GM12878 (cell line): ENCODE data around the gene CCDC71L.

Experiments
- EZH2 ChIP-seq: IDR thresholded peaks from 2 replicates; pipeline ENCODE4 v1.6.1; 2012; ENCODE audit warnings: low read depth, mild to moderate bottlenecking, control low read depth, inconsistent platforms, low read length, borderline replicate concordance; ENCODE audit not compliant: control insufficient read depth
- TF ChIP-seq, protein P1 (sequence below), 3 experiments: IDR thresholded peaks in 2 of 3; conservative IDR thresholded peaks in 1 of 3; 2 replicates each; pipeline ENCODE4 v1.5.1; 2011; ENCODE audit warnings: low read depth in 3 of 3, low read length in 3 of 3, mild to moderate bottlenecking in 3 of 3, control low read depth in 2 of 3, moderate library complexity in 2 of 3, inconsistent platforms in 1 of 3, mixed read lengths in 1 of 3; ENCODE audit not compliant: control insufficient read depth in 2 of 3, insufficient read depth in 1 of 3; ENCODE audit errors: extremely low read depth in 1 of 3

DNA sequence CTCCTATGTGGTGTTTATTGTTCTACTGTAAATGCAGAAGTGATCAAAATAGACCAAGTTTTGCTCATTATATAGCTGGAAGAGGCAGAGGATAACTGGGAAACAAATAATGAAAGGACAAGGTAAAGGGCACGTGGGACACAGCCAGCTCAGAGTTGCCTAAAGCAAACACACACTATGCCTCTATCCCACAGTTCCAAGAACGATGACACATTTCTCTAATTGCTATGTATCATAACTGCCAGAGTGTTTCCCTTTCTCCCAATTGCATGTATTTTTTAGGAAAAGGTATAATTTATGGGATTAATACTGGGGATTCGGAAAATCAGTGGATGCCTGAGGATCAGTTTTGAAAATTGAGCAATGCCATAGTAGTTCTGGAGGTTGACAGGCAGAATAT lies 49.0 kb downstream of the CCDC71L start:
- no peak for TF ChIP-seq EZH2
- TF ChIP-seq, protein P1, sequence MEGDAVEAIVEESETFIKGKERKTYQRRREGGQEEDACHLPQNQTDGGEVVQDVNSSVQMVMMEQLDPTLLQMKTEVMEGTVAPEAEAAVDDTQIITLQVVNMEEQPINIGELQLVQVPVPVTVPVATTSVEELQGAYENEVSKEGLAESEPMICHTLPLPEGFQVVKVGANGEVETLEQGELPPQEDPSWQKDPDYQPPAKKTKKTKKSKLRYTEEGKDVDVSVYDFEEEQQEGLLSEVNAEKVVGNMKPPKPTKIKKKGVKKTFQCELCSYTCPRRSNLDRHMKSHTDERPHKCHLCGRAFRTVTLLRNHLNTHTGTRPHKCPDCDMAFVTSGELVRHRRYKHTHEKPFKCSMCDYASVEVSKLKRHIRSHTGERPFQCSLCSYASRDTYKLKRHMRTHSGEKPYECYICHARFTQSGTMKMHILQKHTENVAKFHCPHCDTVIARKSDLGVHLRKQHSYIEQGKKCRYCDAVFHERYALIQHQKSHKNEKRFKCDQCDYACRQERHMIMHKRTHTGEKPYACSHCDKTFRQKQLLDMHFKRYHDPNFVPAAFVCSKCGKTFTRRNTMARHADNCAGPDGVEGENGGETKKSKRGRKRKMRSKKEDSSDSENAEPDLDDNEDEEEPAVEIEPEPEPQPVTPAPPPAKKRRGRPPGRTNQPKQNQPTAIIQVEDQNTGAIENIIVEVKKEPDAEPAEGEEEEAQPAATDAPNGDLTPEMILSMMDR (IDR thresholded peaks at IDR 0.05 in 2 of 3, conservative IDR thresholded peaks at IDR 0.05 in 1 of 3; ENCODE audit: control insufficient read depth in 2 of 3, extremely low read depth in 1 of 3, insufficient read depth in 1 of 3, low read depth in 3 of 3, low read length in 3 of 3) = no peak
